Smooth muscle cell (in vitro differentiated cells): ENCODE data around the gene MR1. TPM values are rescaled to one million over a fixed set of nuclear protein-coding genes. Genes with fewer than 3 reads are reported as not detected.

Experiments
- DNase-seq: peaks from one replicate; lab custom pipeline; 2025; ENCODE audit not compliant: unreplicated experiment; lab: John Stamatoyannopoulos, UW
- H2AFZ ChIP-seq: fragments of 200-600 bp; sonication (generic); 2 replicates; pipeline ENCODE4 v1.6.0; 2016; ENCODE audit warnings: antibody characterized with exemption, low read depth, mild to moderate bottlenecking
- H3F3A ChIP-seq: fragments of 200-600 bp; sonication (generic); 2 replicates; pipeline ENCODE4 v1.6.0; 2017; ENCODE audit warnings: antibody characterized with exemption, low read depth
- H3K27ac ChIP-seq: fragments of 200-600 bp; sonication (generic); 2 replicates; pipeline ENCODE4 v1.5.1; 2016; ENCODE audit warnings: low read depth, mild to moderate bottlenecking
- H3K27me3 ChIP-seq: fragments of 200-600 bp; sonication (generic); 2 replicates; pipeline ENCODE4 v1.6.1; 2016; ENCODE audit warnings: low read depth, mild to moderate bottlenecking
- H3K36me3 ChIP-seq: fragments of 200-600 bp; sonication (generic); 2 replicates; pipeline ENCODE4 v1.5.1; 2016; ENCODE audit warnings: low read depth
- H3K4me1 ChIP-seq: fragments of 200-600 bp; sonication (generic); 2 replicates; pipeline ENCODE4 v1.5.1; 2016; ENCODE audit warnings: low read depth
- H3K4me2 ChIP-seq: fragments of 200-600 bp; sonication (generic); 2 replicates; pipeline ENCODE4 v1.6.0; 2016; ENCODE audit warnings: mild to moderate bottlenecking
- H3K4me3 ChIP-seq: fragments of 200-600 bp; sonication (generic); 2 replicates; pipeline ENCODE4 v1.5.1; 2016; ENCODE audit warnings: mild to moderate bottlenecking
- H3K79me2 ChIP-seq: fragments of 200-600 bp; sonication (generic); 2 replicates; pipeline ENCODE4 v1.6.0; 2016; ENCODE audit warnings: low read depth, mild to moderate bottlenecking
- H3K9ac ChIP-seq: fragments of 200-600 bp; sonication (generic); 2 replicates; pipeline ENCODE4 v1.6.0; 2016; ENCODE audit warnings: low read depth
- H3K9me3 ChIP-seq: fragments of 200-600 bp; sonication (generic); replicated peaks from 2 replicates; pipeline ENCODE4 v1.5.1; 2016; ENCODE audit warnings: low read depth
- H4K20me1 ChIP-seq: fragments of 200-600 bp; sonication (generic); 2 replicates; pipeline ENCODE4 v1.6.0; 2016; ENCODE audit warnings: low read depth
- WGBS: methylation state at CpG from one replicate; pipeline ENCODE4 v1.1.7; 2016; ENCODE audit warnings: low lambda C conversion rate; 5-methylcytosine and 5-hydroxymethylcytosine counted together
- polyA plus RNA-seq: library from polyadenylated mRNA; unstranded; fragments of >200 nt; fragmentation: Nextera tagmentation; extraction: Ambion mirVana; gene quantifications from 2 replicates; pipeline ENCODE4 v1.2.1, GENCODE V29; 2016
- total RNA-seq: library from RNA; depleted of rRNA; stranded (reverse); fragments of >200 nt; gene quantifications from 2 replicates; pipeline ENCODE4 v1.2.3, GENCODE V29; 2014
- TF ChIP-seq, protein P1 (sequence below): fragments of 200-600 bp; sonication (generic); IDR thresholded peaks from 2 replicates; pipeline ENCODE4 v1.5.1; 2017; ENCODE audit warnings: borderline replicate concordance, mild to moderate bottlenecking, antibody characterized with exemption; ENCODE audit not compliant: insufficient read depth, poor library complexity, severe bottlenecking

MR1 gene
- total and polyA plus RNA-seq, 2 experiments from 2014 or later = 0.26 to 2.1 TPM

DNA sequence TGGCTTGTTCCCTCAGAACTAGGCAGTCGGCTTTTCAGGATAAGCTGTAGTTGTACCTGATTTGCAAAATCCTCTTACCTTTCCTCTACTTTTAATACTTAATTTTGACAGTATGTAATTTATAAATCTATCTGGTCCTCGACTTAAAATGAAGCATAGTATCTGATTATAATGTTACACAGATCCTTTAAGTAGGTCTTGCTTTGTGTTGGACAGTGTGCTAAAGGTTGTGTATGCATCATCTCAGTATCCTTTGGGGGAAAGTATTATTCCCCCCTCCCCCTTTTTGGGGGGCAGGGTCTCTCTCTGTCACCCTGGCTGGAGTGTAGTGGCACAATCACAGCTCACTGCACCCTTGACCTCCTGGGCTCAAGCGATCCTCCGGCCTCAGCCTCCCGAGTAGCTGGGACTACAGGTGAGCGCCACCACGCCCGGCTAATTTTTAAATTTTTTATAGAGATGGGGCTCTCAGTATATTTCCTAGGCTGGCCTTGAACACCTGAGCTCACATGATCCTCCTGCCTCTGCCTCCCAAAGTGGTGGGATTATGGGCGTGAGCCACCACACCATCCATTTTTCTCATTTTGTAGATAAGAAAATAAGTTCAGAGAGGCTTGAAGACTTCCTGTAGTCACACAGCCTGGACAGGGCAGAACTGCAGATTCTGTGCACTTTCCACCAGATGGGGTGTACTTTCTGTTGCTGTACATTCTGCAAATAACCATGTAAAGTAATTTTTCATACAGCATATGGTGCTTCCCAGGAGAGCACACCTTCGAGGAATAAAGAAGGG lies 10.3 kb upstream of the MR1 start:
- Histone ChIP-seq H3K4me3 (peak overlapping the region; percentile 51), H3K27ac (peak overlapping the region; percentile 51), H4K20me1 (peaks cover 33% of the 10 kb centered on the region), H3K4me2 (peak overlapping the region; percentile 89), H3K4me1 (peaks cover 8% of the 10 kb centered on the region), H2AFZ (peak overlapping the region; percentile 79), H3K36me3 (no peaks in the 10 kb centered on the region), H3F3A (no peaks in the 10 kb centered on the region), H3K9me3 (no peaks in the 10 kb centered on the region), H3K27me3 (no peaks in the 10 kb centered on the region), H3K79me2 (peaks cover 34% of the 10 kb centered on the region), H3K9ac (no peak overlapping the region)
- no peak for DNase-seq
- TF ChIP-seq, protein P1, sequence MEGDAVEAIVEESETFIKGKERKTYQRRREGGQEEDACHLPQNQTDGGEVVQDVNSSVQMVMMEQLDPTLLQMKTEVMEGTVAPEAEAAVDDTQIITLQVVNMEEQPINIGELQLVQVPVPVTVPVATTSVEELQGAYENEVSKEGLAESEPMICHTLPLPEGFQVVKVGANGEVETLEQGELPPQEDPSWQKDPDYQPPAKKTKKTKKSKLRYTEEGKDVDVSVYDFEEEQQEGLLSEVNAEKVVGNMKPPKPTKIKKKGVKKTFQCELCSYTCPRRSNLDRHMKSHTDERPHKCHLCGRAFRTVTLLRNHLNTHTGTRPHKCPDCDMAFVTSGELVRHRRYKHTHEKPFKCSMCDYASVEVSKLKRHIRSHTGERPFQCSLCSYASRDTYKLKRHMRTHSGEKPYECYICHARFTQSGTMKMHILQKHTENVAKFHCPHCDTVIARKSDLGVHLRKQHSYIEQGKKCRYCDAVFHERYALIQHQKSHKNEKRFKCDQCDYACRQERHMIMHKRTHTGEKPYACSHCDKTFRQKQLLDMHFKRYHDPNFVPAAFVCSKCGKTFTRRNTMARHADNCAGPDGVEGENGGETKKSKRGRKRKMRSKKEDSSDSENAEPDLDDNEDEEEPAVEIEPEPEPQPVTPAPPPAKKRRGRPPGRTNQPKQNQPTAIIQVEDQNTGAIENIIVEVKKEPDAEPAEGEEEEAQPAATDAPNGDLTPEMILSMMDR = no peak
- 78% methylated on average over 10 of the region's 10 CpGs for WGBS

- no peak overlapping the region for H3K4me2 ChIP-seq
- no peaks in the 10 kb centered on the region for H3K9me3 ChIP-seq
- H3K4me3 ChIP-seq = no peak overlapping the region
- no peak overlapping the region for H3K27ac ChIP-seq
- no peaks in the 10 kb centered on the region for H3K4me1 ChIP-seq
- H3K36me3 ChIP-seq = no peaks in the 10 kb centered on the region
- no peak for DNase-seq
- H2AFZ ChIP-seq = no peak overlapping the region
- H3K9ac ChIP-seq = no peak overlapping the region
- no peaks in the 10 kb centered on the region for H3F3A ChIP-seq
- H4K20me1 ChIP-seq = no peaks in the 10 kb centered on the region
- no peaks in the 10 kb centered on the region for H3K27me3 ChIP-seq
- H3K79me2 ChIP-seq = no peaks in the 10 kb centered on the region
- TF ChIP-seq, protein P1 = no peak
Measured at GRCh38 chr1:181028196-181028595, 5.6 kb upstream of the MR1 start.

- WGBS = 83% methylated on average over 5 of the region's 5 CpGs
- no peak overlapping the region for H3K4me2 ChIP-seq
- H2AFZ ChIP-seq = no peak overlapping the region
- H3K36me3 ChIP-seq = no peaks in the 10 kb centered on the region
- H3K9me3 ChIP-seq = no peaks in the 10 kb centered on the region
- H3K79me2 ChIP-seq = no peaks in the 10 kb centered on the region
- H3K27me3 ChIP-seq = no peaks in the 10 kb centered on the region
- no peak for DNase-seq
- H3F3A ChIP-seq = no peaks in the 10 kb centered on the region
- H3K9ac ChIP-seq = no peak overlapping the region
- no peaks in the 10 kb centered on the region for H3K4me1 ChIP-seq
- TF ChIP-seq, protein P1 = no peak
- H3K4me3 ChIP-seq = no peak overlapping the region
- no peaks in the 10 kb centered on the region for H4K20me1 ChIP-seq
- no peak overlapping the region for H3K27ac ChIP-seq
Measured at GRCh38 chr1:181028615-181029014, 5.2 kb upstream of the MR1 start.

GRCh38 chr1:181032535-181032934 lies 1.2 kb upstream of the MR1 start:
- Histone ChIP-seq H3K36me3 (no peaks in the 10 kb centered on the region), H3F3A (no peaks in the 10 kb centered on the region), H3K4me3 (no peak overlapping the region), H4K20me1 (no peaks in the 10 kb centered on the region), H3K27ac (no peak overlapping the region), H3K27me3 (no peaks in the 10 kb centered on the region), H3K79me2 (no peaks in the 10 kb centered on the region), H3K9me3 (no peaks in the 10 kb centered on the region), H2AFZ (no peak overlapping the region), H3K4me2 (no peak overlapping the region), H3K4me1 (no peaks in the 10 kb centered on the region), H3K9ac (no peak overlapping the region)
- WGBS = 93% methylated on average over 2 of the region's 2 CpGs
- DNase-seq = no peak
- TF ChIP-seq, protein P1 = no peak
